ENCODE measurements around the gene CENPT. TPM values are rescaled to one million over a fixed set of nuclear protein-coding genes. Genes with fewer than 3 reads are reported as not detected.
A peak's percentile ranks its signal among the peaks of the same experiment; 100 is the strongest.

The CENPT gene
- total RNA-seq, 4 donors from 2014 or later = 15.7 to 43.8 (median 26.2) TPM

DNA sequence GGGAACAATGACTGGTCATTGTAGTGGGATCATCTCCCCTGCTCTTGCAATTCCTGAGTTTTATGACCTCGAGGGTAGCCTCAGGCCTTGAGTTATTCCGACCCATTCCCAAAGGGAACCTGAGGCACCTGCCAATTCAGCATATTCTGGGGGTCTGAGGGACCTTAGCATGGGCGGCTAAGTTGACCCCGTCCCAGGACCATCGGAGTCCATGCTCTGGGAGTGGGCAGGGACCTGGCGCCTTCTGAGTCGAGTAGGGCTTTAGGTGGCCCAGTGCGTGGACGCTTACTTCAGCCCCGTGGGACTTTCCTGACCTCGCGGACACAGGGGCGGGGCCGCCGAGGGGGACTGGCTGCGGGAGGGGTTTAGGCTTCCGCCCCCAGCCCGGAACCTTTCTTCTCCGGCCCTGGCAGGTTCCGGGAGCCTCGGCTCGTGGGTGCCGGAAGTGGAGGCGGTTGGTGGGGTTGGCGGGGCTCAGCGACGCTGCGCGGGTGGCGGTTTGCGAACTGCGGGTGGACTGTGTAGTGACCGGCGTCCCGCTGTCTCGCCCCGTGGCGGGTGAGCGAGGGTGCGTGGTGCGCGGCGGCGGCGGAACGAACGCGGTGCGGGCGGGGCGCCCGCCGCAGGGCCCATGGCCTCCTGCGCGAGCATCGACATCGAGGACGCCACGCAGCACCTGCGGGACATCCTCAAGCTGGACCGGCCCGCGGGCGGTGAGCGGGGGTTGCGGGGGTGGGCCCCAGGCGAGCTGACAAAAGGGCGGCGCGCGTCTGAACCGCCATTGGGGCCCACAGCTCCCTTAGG, 25.3 kb upstream of the CENPT start, which contains the start of gene EDC4:
Gene EDC4 (plus strand): TSS at position 422 of the 804 bp plus-strand sequence. CDS start 210 bp downstream, at position 632.
- Histone ChIP-seq H3K4me3 (replicated peaks in 1 of 3) (peak within 1 kb of the TSS; percentile 60 to 92 (median 90)), H3K9me3 (no peaks in the 10 kb centered on the region), H3K36me3 (peaks cover 16 to 34% of the 10 kb centered on the region in 2 donors), H3K4me1 (peaks cover 18 to 22% of the 10 kb centered on the region in 2 donors), H3K27ac (peak within 1 kb of the TSS; percentile 37 to 67 (median 39)), H3K27me3 (no peaks in the 10 kb centered on the region)
- DNase-seq = peak; percentile 81 to 82
- TF ChIP-seq, protein P1, sequence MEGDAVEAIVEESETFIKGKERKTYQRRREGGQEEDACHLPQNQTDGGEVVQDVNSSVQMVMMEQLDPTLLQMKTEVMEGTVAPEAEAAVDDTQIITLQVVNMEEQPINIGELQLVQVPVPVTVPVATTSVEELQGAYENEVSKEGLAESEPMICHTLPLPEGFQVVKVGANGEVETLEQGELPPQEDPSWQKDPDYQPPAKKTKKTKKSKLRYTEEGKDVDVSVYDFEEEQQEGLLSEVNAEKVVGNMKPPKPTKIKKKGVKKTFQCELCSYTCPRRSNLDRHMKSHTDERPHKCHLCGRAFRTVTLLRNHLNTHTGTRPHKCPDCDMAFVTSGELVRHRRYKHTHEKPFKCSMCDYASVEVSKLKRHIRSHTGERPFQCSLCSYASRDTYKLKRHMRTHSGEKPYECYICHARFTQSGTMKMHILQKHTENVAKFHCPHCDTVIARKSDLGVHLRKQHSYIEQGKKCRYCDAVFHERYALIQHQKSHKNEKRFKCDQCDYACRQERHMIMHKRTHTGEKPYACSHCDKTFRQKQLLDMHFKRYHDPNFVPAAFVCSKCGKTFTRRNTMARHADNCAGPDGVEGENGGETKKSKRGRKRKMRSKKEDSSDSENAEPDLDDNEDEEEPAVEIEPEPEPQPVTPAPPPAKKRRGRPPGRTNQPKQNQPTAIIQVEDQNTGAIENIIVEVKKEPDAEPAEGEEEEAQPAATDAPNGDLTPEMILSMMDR (IDR thresholded peaks at IDR 0.05) = peak in 1 of 6 experiments; percentile 13
- peak in 1 of 2 donors; percentile 58 for TF ChIP-seq POLR2A (IDR thresholded peaks at IDR 0.05)
- intact Hi-C loops (cut with DNase I) = no loop called here
- 2 to 7% methylated on average over 8 to 36 of the region's 72 CpGs for WGBS, 2 donors

DNA sequence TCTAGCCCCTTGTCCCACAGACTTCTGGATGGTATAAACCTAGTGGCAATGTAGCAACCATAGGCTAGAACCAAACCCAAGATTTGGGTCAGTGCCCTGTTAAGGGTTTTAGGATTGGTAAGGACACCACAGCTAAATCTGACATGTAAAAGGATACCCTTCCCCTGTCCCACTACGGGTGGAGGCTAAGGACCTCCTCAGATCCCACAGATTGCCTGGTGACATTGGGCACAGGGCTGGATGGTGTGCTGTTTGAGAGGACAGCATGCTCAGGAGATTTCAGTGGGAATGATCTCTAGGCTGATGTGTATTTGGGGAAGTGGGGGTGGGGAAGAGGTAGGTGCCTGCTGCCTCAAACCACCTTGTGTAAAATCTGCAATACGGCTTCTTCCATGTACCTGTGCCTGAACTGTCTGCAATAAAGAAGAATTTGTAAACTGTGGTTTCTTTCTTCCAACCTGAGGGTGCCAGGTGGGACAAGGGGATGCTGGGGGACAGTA, 24.7 kb upstream of the CENPT start:
- intact Hi-C loops (cut with DNase I) = no loop called here
- DNase-seq = no peak
- TF ChIP-seq, protein P1 (IDR thresholded peaks at IDR 0.05) = no peak
- Histone ChIP-seq H3K36me3 (peaks cover 14 to 34% of the 10 kb centered on the region in 2 donors), H3K27me3 (no peaks in the 10 kb centered on the region), H3K4me1 (peaks cover 18 to 22% of the 10 kb centered on the region in 2 donors), H3K27ac (peak overlapping the region; percentile 20 to 67 (median 37)), H3K4me3 (replicated peaks in 1 of 3) (no peak overlapping the region), H3K9me3 (no peaks in the 10 kb centered on the region)
- WGBS, 2 donors = 83 to 86% methylated on average over 1 to 2 of the region's 2 CpGs

DNA sequence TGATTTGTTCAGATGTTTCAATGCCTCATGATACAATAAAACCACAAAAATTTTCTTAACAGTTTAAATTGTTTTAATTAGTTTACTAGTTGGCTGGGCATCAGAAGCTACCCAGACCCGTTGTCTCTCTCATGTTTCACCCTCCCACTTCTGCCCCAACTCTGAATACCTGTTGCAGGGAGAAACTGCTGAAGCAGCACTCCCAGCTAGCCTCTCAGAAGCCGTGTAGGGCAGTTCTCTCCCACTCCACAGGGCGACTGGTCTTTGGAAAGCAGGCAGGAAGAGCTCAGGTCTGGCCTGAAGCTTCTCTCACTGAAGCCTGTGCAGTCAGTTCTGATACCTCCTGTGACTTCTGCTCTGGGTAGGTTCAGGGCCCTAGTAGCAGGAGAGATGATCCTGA, 23.8 kb upstream of the CENPT start:
- Histone ChIP-seq H3K4me3 (replicated peaks in 1 of 3) (no peak overlapping the region), H3K9me3 (no peaks in the 10 kb centered on the region), H3K4me1 (peaks cover 18 to 22% of the 10 kb centered on the region in 2 donors), H3K27ac (no peak overlapping the region), H3K27me3 (no peaks in the 10 kb centered on the region), H3K36me3 (peaks cover 10 to 26% of the 10 kb centered on the region in 2 donors)
- TF ChIP-seq POLR2A (IDR thresholded peaks at IDR 0.05) = no peak
- TF ChIP-seq, protein P1 (IDR thresholded peaks at IDR 0.05) = no peak
- intact Hi-C loops (cut with DNase I) = no loop called here
- DNase-seq = no peak
- WGBS, 2 donors = 51 to 69% methylated on average over 3 of the region's 3 CpGs

DNA sequence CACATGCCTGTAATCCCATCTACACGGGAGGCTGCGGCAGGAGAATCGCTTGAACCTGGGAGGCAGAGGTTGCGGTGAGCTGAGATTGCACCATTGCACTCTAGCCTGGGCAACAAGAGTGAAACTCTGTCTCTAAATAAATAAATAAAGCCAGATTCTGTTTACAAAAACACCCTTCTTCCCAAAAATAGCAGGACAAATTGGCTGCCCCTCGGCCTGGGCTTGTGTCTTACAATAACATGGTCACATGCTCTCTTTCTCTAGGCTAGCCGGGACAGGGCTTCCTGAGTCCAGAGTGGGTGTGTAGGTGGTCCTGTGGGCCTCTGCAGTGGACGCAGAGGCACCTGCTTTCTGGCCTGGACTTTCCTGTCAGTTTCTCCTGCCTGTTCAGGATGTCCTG, 22.2 kb upstream of the CENPT start:
- no peaks in the 10 kb centered on the region for H3K9me3 ChIP-seq
- DNase-seq = no peak
- H3K4me1 ChIP-seq = peaks cover 12 to 14% of the 10 kb centered on the region in 2 donors
- H3K27me3 ChIP-seq = no peaks in the 10 kb centered on the region
- no peak overlapping the region for H3K27ac ChIP-seq
- peaks cover 10 to 30% of the 10 kb centered on the region in 2 donors for H3K36me3 ChIP-seq
- H3K4me3 ChIP-seq (replicated peaks in 1 of 3) = no peak overlapping the region
- TF ChIP-seq POLR2A (IDR thresholded peaks at IDR 0.05) = no peak
- TF ChIP-seq, protein P1 (IDR thresholded peaks at IDR 0.05) = no peak
- intact Hi-C loops (cut with DNase I) = no loop called here
- 80 to 88% methylated on average over 7 of the region's 7 CpGs for WGBS, 2 donors

DNA sequence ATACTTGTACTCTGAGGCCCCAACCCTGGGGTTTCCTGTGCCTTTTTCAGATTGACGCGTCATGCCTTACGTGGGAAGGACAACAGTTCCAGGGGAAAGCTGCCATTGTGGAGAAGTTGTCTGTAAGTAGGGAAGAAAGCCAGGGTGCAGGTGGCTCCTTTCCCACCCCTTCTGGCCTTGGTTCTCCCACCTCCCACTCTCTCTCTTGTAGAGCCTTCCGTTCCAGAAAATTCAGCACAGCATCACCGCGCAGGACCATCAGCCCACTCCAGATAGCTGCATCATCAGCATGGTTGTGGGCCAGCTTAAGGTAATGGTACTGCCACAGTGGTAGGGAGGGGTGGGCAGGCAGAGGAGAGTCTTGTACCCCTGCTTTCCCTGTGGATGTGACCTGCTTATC, 20.8 kb upstream of the CENPT start:
- intact Hi-C loops (cut with DNase I) = no loop called here
- H3K27me3 ChIP-seq = no peaks in the 10 kb centered on the region
- no peak overlapping the region for H3K27ac ChIP-seq
- H3K9me3 ChIP-seq = no peaks in the 10 kb centered on the region
- H3K4me1 ChIP-seq = peaks cover 0 to 13% of the 10 kb centered on the region in 2 donors
- no peak overlapping the region for H3K4me3 ChIP-seq (replicated peaks in 1 of 3)
- WGBS, 2 donors = 93 to 98% methylated on average over 6 of the region's 6 CpGs
- DNase-seq = no peak
- peaks cover 10 to 30% of the 10 kb centered on the region in 2 donors for H3K36me3 ChIP-seq
- no peak for TF ChIP-seq POLR2A (IDR thresholded peaks at IDR 0.05)
- TF ChIP-seq, protein P1 (IDR thresholded peaks at IDR 0.05) = no peak

Measured in thyroid gland (tissue), 4 donors.